HCT116 (cell line): ENCODE data around the gene FADS6.
"Not testable (repeated sequence)": the region's sequence is repeated elsewhere in the genome, so short reads cannot be mapped to it uniquely, and the experiment has no call there.

Experiments used
- CTCF ChIP-seq, 3 experiments: fragments of 200-600 bp in 1 of 3; sonication (generic) in 1 of 3; IDR thresholded peaks in 2 of 3; conservative IDR thresholded peaks in 1 of 3; 2 replicates each; pipeline ENCODE4 v1.5.1; 2012 to 2017; ENCODE audit warnings: low read depth in 2 of 3, low read length in 2 of 3, antibody characterized with exemption in 1 of 3, borderline replicate concordance in 1 of 3, control low read depth in 1 of 3, mild to moderate bottlenecking in 1 of 3, mixed read lengths in 1 of 3, mixed run types in 1 of 3, moderate library complexity in 1 of 3; ENCODE audit not compliant: insufficient read depth in 1 of 3
- EGR1 ChIP-seq: IDR thresholded peaks from 2 replicates; pipeline ENCODE4 v1.6.1; 2012; ENCODE audit warnings: low read depth
- EZH2 ChIP-seq: fragments of 200-600 bp; sonication (generic); IDR thresholded peaks from 2 replicates; pipeline ENCODE4 v1.6.1; 2017; ENCODE audit warnings: antibody characterized with exemption, mixed run types
- POLR2A ChIP-seq: IDR thresholded peaks from 2 replicates; pipeline ENCODE4 v1.7.0; 2011; ENCODE audit warnings: borderline replicate concordance; ENCODE audit not compliant: insufficient read depth, insufficient read length; ENCODE audit errors: extremely low read depth

- not testable (repeated sequence) for TF ChIP-seq CTCF (IDR thresholded peaks at IDR 0.05 in 2 of 3, conservative IDR thresholded peaks at IDR 0.05 in 1 of 3; ENCODE audit: borderline replicate concordance in 1 of 3, insufficient read depth in 1 of 3, low read depth in 2 of 3, low read length in 2 of 3); EZH2; EGR1; POLR2A
Measured at GRCh38 chr17:74870028-74870427, 23.4 kb downstream of the FADS6 start.
